NCI-H1105 (cell line): ENCODE data around the gene OR13C3.
"Not testable (repeated sequence)": the region's sequence is repeated elsewhere in the genome, so short reads cannot be mapped to it uniquely, and the experiment has no call there.

ENCODE experiments used
- DNase-seq: peaks from one replicate; lab custom pipeline; 2025; lab: John Stamatoyannopoulos, UW

The OR13C3 gene

DNA sequence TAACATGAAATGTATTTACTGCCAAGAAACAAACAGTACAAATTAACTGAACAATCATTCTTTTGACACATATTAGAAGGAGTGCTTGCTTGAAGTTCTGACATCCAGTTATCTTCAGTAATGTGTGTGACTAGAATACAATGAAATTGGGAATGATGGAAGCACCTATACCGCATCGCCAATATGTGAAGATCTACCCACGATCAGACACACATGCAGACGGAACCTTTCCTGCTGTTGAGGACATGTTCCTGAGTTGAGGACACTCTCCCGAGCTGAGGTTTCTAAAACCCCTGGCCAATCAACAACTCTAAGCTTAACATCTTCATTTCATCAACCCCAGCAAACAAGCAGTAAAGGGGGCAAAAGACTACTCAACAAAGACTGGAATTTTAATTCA lies at the start of gene OR13C3:
TSS of gene OR13C3 (minus strand) at position 101 of the 400 bp plus-strand sequence. CDS start 133 bp downstream, outside the sequence.
- no peak for DNase-seq

DNA sequence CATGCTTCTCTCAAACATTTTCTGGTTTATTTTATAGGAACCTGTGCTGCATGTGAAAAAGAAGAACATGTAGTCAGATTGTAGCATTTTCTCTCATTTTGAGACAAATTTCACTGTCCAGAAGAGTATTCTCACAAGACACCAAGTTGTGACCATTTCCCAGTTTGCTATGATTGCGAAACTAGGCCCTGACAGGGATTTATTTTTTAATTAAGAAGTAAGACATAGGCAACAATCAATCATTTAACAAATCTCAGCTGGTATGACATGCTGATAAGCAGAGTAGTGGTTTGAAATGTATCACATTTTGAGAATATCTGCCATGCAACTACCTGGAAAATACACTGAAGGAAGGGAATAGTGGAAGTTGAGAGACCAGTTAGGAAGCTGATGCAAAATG lies 43.9 kb upstream of the OR13C3 start:
- no peak for DNase-seq

DNA sequence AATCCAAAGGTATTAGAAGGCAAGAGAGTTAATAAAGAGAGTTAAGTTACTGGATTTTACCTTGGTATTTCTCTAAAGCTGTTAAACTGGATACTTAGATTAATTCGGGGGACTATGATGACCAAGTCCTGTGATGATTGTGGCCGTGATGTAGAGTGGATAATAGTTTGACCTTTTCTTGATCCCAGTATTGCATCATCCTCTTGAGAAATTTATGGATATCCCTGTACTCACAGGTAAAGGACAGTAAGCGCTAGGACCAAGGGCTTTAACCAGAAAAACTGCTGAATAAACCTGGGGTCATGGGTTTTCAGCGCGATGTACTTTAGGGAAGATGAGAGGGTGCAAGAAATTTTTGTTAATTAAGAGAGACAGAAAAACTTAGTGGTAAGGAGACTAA lies 40.6 kb upstream of the OR13C3 start:
- DNase-seq, result no peak

DNA sequence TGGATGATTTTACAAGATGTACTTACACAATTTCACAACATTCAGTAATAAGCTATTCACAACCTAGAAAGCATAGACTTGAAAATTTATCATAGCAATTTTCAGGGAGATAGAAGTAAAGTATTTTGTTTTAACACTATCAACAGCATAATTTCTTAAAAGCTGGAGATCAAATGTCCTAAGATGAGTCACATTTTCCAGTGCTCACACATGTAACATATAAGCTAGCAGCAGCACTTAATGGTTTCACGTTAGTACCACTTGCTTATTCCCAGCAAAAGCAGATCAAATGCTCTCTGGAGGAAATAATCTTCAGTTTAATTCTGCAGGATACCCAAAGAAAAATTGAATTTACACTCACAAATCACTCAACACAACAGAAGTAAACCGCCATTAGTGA lies 38.8 kb upstream of the OR13C3 start:
- DNase-seq, result no peak

DNA sequence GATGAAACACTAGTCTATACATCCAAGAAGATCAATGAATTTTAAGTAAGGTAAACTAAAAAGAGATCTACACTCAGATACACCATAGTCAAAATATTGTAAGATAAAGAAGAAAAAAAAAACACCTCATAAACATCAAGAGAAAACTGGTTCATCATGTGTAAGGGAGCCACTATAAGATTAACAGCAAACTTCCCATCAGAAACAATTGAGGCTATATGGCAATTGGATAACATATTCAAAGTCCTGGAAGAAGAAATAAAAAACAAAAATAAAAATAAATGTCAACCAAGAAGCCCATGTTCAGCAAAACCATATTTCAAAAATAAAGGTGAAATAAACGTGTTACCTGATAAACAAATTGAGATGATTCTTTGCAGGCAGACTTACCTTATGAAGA lies 36.0 kb upstream of the OR13C3 start:
- DNase-seq, result no peak

DNA sequence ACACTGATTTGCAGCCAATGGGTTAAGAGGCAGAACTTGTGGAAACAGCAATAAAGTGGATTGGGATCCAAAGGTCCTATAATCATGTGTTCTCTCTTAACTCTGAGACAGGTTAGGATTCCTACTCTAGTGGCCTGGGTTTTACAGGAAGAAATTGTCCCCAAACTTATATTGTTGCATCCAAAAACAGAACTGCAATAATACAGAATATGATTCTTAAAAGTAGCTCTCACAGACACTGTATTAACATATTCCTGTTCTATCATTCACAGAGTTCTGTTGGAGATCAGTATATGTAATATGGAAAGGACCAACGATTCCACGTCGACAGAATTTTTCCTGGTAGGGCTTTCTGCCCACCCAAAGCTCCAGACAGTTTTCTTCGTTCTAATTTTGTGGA lies 32.2 kb upstream of the OR13C3 start, which contains the start of gene OR13C8:
TSS of gene OR13C8 (plus strand) at position 301 of the 400 bp plus-strand sequence. CDS start at position 301, 0 bp downstream.
- no peak for DNase-seq

DNA sequence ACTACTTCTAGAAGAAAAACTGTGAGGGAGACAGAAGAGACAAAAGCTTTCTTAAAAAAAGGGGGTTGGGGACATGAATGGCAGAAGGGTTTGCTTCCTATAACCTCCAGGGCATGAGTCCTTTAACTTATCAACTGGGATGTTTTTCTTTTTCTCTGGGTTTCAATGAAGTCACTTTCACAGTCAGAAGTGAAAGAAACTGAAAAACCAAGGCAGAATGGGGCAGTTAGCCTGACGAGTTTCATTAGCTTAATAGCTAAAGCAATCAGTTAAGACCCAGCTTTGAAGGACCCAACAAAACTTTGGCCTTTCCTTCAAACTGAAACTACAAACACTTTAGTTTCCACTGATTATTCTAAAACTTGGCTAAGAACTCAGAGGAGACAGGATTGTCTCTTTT lies 27.7 kb upstream of the OR13C3 start:
- no peak for DNase-seq

DNA sequence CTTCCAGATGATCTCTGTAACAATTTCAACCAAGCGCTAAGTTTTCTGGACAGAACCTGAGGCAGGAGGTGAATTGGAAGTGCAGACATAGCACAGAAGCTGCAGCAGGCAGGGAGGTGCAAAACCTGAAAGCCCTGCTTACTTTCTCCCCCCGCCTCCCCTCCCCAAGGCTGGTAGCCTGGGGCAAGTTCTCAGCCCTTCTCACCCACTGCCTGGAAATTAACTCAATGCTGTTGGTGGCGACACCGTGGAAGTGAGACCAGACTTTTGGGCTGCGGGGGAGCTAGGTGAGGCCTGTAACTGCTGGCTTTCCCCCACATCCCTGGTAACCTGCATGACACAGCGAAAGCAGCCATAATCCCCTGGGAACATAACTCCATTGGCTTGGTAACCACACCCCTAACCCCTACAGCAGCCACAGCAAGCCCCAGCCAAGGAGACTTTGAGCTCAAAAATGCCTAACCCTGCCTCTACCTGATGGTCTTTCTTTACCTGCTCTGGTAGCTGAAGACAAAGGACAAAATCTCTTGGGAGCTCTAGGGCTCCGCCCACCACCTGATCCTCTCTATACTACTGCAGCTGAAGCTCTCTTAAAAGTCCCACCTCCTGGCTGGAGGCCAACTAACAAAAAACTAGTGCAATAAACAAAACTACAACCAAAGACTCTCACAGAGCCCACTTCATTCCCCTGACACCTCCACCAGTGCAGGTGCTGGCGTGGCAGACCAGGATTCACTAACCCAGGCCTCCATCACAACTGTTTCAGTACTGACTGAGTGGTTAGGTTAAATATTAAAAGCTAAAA lies 20.4 kb upstream of the OR13C3 start:
- no peak for DNase-seq

DNA sequence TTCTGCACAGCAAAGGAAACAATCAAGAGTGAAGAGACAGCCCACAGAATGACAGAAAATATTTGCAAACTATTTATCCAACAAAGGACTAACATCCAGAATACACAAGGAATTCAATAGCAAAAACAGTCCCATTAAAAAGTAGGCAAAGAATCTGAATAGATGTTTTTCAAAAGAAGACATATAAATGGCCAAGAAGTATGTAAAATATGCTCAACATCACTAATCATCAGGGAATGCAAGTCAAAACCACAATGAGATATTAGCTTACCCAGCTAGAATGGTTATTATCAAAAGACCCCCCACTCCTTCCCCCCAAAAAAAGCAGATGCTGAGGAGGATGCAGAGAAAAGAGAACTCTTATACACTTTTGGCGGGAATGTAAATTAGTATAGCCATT lies 18.9 kb upstream of the OR13C3 start:
- no peak for DNase-seq

DNA sequence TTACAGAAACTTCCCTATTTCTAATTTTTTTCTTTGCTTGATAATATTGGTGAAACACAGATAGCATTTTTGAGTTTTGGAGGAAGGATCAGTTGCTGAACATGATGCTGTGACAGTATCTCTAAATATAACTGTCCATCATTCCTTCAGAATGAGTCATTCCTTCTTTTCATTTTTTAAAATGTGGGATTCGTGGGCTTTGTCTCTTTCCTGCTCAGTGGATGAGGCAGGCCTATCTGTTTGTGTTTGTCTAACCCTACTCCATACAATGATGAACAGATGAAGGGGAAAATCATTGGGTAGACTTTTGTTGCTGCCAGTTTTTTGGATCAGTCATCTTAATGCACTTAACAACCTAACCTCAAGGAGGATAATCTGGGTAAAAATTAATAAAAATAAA lies 16.6 kb upstream of the OR13C3 start:
- no peak for DNase-seq

DNA sequence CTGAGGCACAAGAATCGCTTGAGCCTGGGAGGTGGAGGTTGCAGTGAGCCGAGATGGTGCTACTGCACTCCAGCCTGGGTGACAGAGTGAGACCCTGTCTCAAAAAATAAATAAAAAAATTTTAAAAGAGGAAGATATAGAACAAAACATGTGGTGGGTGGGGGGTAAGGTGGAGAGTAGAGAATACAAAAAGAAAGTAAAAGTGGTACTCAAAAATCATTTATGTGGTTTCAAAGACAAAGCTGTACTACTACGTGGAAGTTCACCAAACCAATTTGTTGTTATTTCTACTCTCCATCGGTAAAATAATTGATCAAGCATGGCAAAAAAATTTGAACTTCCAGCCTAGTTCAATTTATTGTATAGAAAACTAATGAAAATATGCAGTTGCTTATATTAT lies 8.0 kb upstream of the OR13C3 start:
- DNase-seq, result no peak

DNA sequence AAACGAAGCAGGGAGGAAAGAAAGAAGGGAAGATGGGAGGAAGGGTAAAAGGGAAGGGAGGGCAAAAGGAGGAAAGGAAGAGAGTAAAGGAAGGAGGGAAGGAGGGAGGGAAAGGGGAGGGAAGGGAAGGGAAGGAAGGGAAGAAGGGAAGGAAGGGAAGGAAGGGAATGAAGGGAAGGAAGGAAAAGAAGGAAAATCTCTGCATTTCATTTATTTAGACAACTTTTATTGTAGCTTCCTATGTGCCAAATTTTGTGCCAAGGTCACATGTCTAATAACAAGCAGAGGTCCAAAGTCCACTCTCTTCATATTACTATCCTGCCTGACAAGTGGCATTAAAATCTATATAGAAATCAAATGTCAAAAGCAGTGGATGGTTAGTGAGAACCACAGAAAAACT lies 2.6 kb upstream of the OR13C3 start:
- DNase-seq, result no peak

DNA sequence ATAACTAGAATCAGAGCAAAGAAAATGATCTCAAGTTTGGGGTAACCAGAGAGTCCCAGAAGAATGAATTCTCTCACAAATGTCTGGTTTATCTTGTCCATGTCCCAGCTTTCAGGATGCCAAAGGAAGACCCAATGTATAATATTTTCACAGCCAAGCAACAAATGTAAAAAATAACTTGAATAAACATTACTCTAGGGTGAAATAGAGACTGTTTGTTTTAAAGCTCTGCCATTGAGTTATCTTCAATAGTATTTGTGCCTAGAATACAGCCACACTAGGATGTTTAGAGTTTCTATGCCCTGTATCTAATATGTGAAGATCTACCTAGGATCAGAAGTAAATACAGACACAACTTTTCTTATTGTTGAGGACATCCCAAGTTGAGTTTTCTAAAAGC lies 9.5 kb downstream of the OR13C3 start, which contains the start of gene OR13C4:
TSS of gene OR13C4 (minus strand) at position 101 of the 400 bp plus-strand sequence. CDS start at position 101, 0 bp downstream.
- DNase-seq, result no peak

DNA sequence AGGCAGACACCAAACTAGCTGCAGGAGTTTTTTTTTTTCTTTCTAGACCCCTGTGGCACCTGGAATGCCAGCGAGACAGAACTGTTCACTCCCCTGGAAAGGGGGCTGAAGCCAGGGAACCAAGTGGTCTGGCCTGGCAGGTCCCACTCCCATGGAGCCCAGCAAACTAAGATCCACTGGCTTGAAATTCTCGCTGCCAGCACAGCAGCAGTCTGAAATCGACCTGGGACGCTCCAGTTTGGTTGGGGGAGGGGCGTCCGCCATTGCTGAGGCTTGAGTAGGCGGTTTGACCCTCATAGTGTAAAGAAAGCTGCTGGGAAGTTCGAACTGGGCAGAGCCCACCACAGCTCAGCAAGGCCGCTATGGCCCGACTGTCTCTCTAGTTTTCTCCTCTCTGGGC lies 16.4 kb downstream of the OR13C3 start:
- not testable (repeated sequence) for DNase-seq

DNA sequence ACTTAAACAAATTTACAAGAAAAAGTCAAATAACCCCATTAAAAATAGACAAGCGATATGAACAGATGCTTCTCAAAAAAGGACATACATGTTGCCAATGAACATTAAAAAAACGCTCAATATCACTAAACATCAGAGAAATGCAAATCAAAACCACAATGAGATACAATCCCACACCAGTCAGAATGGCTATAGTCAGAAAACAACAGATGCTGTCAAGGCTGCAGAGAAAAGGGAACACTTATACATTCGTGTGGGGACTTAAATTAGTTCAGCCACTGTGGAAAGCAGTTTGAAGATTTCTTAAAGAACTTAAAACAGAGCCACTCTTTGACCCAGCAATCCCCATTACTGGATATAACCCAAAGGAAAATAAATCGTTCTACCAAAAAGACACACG lies 21.8 kb downstream of the OR13C3 start:
- no peak for DNase-seq

DNA sequence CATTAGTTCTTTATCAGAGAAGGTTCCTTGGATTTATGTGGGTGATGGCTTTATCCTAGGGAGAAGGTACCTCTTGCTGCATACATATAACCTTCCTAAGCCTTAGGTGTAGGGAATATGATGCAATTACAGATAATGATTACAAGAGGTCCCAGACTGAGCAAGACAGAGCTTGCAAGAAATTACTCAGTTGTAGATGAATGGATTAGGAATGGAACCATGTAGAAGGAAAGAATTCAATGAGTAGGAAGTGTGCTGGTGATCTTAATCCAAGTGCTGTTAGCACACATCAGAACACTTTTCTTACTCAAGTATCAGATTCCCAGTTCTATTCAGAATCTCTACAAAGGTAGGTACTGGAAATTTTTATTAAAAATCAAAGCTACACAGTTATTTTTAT lies 30.1 kb downstream of the OR13C3 start:
- no peak for DNase-seq

DNA sequence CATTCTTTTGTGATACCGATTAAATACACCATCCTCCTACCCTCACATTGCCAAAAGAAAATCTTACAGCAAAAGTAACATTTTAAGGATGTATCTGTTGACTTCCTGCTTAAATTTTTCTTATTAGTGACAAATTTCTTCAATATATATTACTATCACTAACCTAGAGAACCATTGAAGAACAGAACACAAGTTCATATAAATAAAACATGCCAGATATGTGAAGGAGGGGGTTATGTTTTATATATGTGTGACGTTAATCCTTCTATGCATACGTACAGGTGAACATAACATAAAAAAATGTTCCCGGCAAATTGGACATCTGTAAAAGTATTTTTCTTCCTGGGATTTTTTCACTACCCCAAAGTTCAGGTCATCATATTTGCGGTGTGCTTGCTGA lies 32.7 kb downstream of the OR13C3 start, which contains the start of gene OR13F1:
TSS of gene OR13F1 (plus strand) at position 301 of the 400 bp plus-strand sequence. CDS start at position 301, 0 bp downstream.
- DNase-seq, result no peak

DNA sequence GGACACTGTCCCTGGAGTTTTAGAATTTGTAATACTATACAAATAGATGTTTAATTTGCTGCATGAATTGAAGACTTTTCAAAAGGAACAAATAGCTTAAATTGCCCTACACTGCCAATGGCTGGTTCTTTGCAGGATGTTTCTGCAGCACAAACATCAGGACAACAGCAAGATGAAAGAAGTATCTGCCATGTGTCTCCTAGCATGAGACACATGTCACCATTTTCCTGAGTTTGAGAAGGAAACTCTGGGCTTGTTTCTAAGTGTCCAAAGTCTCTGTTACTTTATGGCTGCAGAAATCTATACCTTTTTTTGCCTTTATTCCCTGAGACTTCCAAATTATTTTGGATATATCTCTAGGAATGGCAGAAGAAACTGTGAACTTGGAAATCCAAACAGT lies 33.2 kb downstream of the OR13C3 start:
- DNase-seq, result no peak

DNA sequence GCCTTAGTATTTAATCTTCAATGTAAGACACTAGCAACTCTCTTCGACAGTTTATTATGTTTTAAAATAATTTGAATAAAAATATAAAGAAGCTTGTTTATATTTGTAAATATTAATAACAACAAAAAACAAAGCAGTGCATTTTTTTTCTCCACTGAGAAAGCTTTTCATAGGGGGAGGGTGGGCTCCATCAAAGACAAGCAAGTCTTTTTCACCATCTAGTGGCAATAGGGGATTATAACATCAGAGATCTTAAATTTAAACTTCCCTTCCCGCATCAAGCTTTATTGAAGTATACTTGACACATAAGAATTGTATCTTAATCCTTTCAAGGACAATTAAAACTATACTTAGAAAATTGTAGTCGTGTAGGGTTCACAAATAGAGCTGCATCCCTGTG lies 41.8 kb downstream of the OR13C3 start:
- no peak for DNase-seq
